T follicular helper cell (primary cell): ENCODE measurements around the gene DAPK1.

ENCODE experiments used
- DNase-seq: peaks from one replicate; pipeline ENCODE4 v3.0.0-alpha.2; 2020; ENCODE audit warnings: low read depth

DAPK1 gene

DNA sequence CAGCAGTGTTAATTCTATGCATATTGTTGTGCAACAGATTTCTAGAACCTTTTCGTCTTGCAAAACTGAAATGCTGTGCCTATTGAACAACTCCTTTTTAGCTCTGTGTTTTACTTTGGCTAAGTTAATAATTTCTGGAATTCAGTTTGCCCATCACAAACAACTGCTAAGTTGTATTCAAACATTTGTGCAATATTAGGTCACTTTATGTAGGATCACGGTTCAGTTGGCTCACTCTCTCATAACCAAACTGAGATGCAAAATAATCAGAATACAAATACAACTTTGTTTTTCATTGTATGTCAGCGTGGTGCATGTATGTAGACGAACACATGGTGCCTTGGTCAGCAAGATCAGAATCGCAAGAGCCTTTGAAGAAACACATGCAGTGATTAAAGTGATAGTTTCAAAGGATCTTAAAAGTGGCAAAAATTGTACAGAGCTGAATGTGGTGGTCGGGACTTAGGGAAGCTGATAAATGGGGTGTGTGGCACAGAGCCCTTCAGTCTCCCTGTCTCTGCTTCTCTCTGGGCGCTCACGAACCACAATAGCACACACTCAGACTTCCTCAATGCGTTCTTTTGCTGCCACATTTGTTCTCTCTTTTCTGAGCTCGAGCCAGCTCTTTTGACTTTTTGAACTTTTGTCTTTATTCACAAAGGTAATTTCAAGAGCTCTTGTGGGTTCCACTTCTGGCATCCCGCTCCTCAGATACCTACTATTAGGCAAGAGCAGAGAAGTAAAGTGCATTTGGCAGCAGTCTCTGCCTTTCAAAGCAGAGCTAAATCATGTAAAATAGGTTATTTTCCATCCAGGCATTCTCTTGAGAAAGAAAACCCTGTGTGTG lies 115.8 kb downstream of the DAPK1 start:
- DNase-seq, result no peak

DNA sequence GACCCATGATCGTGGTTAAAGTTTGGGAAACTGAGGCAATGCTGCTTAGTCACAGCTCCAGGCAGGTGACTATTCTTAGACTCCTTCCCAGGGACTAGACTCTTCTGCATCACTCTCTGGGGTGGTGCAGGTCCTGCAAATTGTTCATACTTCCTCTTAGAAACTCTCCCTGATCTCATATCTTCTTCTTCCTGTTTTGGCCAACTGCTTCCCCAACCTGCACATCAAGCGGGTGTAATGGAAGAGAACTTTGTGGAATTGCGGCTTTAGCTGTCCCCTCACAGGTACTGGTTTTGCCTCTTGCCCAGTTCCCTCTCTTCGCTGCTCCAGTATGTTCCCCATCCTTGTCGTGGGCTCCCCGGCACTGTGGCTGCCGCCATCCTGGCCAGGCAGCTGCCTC lies 116.7 kb downstream of the DAPK1 start:
- DNase-seq, result no peak

DNA sequence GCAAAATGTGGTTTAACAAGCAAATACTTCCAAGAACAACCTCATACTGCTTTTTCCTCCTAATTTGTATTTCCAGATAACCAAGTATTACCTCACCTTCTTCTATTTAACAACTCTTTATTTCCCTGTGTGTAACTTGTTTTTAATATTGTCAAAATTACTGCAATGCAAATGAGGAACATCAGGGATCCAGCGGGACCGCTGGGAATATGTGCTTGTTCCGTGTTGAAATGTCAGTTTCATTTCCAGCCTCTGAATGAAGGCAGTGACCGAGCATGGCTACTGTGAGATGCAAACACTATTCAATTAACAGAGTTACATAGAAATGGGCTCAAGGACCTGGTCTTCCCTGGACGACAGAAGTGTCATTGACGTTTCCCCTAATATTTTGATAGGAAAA lies 117.5 kb downstream of the DAPK1 start:
- no peak for DNase-seq

DNA sequence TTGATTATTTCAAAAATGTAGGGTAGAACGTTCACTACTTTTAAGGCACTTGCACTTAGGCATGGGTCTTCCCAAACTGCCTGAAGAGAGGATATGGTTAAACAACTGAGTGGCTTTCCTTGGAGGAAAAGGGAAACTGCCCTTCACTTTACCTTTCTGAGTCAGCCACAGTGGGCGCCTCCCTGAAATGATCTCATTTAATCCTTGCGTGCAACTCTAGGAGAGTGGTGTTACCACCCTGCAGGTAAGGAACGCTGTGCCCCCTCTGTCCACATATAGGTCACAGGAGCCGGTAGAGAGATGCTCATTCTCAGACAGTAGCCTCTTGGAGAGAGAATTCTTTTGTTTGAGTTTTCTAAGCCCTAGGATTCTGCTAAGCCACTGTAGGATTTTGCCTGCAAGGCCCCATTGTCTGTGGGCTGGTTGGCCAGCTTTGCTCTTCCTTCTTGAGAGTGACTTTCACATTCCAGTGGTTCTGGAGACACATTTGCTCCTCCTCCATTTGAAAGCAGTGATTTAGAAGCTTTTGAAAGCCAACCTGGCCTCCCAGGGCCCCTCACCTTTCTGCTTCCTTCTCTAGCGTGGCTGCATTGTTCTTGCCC lies 118.0 kb downstream of the DAPK1 start:
- DNase-seq, result no peak

DNA sequence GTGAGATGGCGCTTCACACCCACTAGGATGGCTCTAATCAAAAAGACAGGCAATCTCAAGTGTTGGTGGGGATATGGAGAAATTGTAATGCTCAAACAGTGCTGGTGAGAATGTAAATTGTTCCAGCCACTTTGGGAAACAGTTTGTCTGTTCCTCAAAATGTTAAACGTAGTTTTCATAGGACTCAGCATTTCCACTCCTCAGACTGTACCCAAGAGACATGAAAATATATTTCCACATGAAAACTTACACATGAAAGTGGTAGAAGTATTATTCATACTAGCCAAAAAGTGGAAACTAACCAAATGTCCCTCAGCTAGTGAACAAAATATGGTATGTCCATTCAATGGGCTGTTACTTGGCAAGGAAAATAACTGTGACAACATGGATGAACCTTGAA lies 120.6 kb downstream of the DAPK1 start:
- no peak for DNase-seq

DNA sequence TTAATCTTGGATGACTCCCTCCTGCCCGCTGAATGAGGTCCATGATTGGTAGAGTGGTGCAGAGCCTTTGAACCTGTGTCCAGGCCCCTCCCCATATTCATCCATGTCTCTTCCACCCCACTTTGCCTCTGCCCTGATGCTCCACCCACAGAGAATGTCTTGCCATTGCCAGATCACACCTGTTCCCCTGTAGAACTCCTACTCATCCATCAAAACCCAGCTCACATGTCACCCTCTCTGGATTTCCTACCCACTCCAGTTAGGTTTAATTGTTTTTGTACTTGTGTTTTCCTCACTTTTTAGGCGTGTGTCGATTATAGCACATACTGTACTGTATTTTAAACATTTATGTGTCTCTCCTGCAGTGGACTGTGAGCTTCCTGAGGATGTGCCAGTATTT lies 121.3 kb downstream of the DAPK1 start:
- DNase-seq, result no peak

DNA sequence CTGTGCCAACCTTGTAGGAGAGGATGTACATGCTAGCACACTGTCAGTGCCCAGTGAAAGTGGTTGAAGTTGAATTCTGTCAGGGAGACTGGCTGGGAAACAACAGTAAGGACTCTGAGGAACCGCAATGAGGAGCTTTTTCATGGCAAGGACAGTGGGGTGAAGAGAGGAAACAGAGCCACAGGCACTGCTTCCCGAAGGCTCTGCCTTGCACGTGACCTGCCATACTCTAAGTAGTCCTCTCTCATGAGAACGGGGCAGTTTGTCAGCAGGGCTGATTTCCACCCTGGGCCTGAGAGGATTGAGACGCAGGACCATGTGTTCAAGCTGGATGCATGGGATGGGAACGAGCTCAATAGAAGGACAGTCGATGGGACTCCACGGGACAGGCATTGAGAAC lies 121.7 kb downstream of the DAPK1 start:
- DNase-seq, result no peak

DNA sequence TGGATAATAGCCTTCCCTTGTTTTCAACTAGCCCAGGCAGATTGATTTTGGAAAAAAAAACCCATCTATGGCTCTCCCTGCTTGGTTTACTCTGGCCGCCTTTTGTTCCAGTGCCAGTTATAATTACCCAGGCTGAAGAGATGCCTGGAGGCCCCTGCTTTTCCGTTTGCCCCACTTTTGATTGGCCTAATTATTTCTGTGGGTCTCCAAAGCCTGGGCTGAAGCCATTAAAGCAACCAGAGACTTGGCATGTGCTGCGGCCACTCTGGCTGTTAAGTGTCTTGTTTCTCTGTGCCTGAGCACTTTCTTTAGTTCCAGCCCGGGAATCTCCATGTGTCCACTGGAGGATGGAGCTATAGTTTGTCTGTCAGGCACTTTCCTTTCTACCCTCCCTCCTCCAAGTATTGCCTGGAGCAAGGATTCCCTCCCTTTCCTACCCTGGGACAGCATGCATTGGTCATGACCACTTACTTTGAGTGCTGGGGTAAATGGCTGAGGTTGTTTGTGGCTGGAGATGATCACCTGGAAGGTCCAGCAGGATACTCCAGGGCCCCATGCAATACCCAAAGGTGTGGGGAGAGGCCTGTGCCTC lies 123.2 kb downstream of the DAPK1 start:
- DNase-seq, result no peak

DNA sequence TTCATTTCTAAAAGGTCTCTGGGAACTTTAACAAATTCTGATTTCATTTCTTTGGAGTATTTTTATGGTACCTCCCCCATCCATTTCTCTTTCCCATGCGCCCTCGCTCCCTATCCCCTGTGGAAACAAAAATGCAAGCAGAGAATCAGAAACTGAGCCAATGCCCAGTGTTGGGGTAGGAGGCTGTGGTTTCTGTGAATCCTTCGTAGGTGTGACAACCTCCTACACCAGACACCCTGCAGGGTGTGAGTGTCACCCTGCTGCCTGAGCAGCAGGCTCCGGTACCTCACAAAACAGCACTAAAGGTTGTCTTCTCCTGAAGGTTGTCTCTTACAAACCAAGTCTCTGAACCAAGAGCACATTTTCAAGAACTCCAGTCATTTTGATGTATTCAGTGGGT lies 124.4 kb downstream of the DAPK1 start:
- DNase-seq, result no peak

DNA sequence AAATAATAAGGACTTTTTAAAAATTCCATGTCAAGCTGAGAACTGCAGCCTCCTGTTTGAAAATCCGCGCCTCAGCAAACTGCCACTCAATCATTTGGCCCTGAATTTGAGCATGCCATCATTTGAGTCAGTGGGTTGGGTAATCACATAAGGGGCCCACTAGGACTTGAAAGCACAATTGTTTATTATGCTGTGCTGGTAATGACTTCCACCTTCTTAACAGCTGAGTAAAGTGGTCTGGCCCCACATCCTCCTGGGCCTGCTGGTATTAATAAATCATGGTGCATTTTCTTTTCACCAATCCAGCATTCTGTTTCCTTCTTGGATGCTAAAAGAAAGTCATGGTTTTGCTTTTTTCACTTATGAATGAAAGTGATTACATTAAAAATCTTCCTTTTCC lies 125.3 kb downstream of the DAPK1 start:
- DNase-seq, result no peak

DNA sequence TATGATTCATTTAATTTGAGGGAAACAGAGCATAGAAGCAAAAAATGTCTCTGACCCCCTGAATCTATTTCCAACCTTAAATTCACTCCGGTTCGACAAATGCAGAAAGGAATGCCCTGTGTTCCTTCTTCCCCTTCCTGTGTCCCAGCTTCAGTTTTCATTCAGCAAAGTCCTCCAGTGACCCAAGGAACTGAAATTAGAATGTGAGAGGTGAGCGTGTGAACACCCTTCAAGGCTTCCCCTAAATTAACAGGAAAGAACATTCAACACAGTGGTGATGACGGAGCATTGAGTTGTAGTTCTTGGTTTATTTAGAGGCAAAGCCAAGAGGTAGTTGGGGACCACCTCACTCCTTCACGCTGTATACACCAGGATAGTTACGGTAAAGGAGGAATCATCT lies 130.7 kb downstream of the DAPK1 start:
- no peak for DNase-seq

DNA sequence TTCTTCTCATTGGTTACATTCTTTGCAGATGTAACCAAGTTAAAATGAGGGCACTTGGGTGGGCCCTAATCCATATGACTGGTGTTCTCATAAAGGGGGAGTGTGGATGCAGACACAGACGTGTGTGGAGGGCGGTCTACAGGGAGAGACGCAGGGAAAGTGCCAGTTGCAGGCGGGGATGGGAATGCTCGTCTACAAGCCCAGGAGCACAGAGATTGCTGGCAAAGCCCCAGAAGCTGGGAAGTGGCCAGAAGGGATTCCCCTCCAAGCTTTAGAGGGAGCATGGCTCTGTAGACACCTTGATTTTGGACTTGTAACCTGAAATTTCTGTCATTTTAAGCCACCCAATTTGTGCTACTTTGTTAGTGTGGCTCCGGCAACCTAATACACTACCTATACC lies 131.4 kb downstream of the DAPK1 start:
- no peak for DNase-seq

DNA sequence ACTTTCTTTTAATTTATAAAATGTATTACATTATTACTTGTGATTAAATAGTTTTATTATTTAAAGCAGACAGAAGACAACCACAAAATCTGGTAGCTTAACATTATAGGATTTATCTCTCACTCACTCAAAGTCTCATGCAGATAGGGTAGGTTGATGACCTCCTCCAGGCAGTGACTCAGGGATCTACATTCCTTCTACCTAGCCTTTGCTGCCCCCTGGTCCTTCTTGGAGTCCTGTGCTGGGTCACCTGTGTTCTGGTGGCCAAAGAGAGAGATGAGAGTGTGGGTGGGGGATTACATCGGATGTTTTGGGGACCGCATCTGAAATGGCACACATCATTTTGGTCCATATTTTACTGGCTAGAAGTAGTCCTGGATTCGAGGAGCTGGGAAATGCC lies 132.6 kb downstream of the DAPK1 start:
- no peak for DNase-seq

DNA sequence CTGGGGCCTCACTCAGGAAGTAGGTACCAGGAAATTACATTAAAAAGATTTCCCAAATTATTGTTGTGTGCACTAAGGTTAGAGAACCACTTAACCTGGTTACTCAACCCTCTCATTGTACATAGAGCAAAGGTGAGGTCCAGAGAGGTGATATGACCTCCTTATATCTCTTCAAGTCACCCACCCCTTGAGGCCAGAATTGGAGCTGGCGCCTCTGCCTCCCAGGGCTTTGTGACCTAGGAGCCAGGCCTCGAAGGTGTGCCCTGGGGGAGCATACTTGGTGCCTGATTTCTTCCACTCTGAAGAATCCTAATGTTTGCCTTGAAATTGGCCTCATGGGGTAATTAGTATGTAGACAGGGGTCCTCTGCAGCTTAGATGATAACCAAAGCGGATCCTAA lies 133.2 kb downstream of the DAPK1 start:
- no peak for DNase-seq

DNA sequence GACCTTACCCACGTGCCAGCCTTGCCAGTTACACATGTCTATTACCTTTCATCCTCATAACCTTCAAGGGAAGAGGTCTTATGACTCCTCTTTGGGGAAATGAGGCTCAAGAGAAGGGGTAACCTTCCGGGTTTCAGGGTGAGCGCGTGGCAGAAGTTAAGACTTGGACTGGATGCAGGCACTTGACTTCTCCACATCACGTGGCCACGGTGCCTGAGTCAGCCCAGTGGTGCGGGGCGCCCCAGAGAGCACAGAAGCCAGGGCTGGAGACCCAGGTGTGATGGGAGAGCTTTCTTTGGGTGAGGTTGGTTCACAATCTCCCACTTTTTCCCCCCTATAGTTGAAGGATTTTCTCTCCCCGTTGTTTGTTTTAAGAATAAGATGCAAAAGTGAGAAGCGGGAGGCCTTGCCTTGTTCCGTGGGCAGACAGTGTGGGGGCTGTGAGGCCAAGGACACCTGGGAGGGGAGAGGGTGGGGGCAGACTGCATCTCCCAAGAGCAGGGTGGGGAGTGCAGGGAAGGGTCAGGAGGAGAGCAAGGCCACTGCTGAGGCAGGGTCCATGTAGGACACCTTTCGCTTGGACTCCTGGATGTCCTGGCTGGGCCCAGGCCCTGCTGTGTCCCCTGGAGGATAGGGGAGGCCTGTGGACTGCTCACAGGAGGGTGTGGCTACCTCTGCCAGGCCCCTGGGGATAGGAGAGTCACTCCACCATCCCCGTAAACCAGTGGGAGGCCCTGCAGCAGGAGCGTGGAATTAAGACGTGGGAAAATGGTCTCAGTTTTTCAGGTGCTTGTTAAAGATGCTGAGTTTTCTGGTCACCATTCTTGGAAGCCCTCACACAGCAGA lies 138.2 kb downstream of the DAPK1 start:
- DNase-seq, result no peak

DNA sequence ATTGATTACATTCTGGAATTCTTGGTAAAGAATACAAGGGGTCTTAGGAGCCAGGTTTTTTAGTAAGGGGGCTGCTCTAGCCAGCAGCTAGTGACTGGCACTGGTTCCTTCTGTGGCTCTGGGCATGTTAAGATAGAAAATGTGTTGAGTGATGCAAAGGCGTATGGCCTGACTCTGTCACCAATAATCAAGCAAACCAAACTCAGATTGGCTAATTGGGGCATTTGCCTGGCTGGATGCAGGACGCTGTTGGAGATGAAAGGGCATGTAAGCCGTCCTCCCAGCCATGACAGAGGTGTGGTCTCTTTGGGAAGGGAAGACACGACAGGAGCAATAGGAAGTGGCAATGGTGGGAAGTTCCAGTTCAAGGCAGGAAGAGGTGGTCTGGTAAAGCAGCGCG lies 140.6 kb downstream of the DAPK1 start:
- no peak for DNase-seq

DNA sequence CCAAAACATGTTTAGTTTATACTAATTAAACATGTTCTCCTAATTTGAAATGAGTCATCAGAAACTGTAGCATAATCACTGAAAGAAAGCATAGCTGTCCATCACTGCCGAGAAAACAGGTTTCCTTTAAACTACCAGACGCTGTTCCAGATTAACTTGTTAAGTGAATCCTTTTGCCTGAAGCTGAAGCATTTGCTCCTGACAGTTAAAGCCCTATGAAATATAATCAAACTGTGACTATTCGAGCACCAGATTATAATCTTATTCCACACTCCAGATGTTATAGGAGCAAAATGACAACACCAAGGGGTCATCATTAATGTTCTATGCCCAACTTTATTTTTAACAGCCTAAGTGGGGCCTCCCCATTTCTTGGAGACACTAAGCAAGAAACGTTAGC lies 142.3 kb downstream of the DAPK1 start:
- DNase-seq, result no peak

DNA sequence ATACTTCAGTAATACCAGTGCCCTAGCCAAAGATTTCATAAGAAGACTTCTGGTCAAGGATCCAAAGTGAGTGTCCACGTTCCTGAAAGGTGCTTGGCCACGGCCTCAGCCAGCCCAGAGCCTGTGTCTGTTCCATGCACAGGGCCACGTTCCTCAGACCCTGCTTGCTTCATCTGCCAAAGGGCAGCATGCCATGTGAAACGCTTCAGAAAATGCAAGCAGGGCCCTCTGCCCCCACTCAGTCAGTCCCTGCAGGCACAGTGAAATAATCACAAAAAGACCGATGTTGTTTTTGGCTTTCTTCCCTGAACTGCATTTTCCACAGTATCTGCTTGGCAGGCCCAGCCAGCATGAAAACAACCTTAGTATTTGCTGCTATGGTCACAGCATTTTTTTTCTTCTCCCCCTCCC lies 142.7 kb downstream of the DAPK1 start:
- DNase-seq, result no peak

DNA sequence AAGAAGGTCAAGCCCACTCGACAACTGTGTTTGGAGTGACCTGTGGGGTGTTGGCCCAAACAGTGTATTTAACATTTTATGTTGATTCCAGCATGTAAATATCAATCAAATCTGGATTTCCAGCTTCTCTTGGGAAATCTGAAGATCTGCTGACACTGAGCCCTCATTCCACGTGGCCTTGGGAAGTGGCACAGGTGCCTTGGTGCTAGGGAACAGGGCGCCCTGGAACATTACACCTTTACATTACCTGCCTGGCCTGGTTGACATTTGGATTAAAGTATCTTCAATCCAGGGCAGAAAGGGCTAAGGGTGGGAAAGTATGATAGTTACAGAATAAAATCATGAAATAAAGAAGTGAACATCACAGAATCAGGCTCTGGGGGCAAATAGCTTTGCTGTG lies 143.4 kb downstream of the DAPK1 start:
- DNase-seq, result no peak

DNA sequence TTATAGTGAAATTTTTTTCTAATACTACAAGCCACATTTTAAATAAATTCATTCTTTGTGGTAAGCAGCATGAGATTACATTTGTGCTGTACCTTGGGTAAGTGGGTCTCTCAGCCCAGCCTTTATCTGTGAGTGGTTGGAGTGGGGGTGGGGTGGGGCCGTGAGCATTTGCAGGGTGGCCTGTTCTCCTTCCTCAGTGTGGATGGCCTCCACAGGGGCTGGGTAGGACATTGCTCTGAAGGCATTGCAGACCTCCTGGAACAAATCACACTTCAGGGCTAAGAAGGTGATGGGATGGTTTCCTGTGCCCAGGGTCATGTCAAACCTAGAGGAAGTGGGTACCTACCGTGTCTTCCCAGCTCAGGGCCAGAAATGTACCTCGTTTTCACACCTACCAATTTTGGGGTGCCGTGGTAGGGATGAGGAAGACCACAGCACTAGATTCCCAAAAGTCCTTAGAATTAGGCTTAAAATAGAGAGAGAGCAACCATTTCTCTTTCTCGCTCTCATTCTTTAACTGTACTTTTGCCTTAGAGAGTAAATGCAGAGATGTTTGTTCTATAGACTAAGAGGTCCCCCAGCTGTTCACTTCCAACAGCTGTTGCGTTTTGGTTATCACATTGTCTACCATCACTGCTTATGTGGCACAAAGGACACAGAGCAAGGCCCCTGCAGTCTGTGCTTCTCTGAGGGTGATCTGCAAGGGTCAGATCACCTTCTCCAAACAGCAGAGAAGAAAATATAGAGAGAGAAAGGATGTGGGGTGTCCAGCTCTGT lies 144.9 kb downstream of the DAPK1 start:
- no peak for DNase-seq

DNA sequence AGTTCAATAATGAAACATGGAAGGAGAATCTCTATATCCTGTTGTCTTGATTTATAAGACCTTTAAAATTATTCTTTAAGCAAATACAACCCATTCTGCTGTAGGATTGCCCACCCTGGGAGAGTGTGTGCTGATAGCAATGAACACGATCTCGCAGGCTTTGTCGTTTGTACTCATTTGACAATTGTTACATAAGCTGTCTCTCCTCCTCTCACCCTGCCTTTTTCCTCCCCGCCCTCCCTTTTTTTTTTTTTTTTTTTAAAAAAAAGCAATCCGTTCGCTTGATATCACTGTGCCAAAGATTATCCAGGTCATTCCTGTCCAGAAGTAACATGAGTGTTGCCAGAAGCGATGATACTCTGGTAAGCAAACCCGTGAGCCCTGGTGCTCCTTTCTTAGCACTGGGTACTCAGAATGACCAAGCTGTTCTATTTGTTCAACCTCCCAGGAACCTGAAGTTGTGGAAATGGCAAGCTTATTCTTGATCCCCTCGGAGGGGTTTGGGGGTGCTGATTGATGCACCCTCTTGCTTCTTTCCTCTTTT lies 145.5 kb downstream of the DAPK1 start:
- no peak for DNase-seq
